Mesenchymal stem cell (in vitro differentiated cells and primary cell): ENCODE results near the gene SOX6.

Experiments used
- DNase-seq: peaks from one replicate; pipeline ENCODE4 v3.0.0-alpha.2; 2013
- H2AFZ ChIP-seq: one replicate; pipeline ENCODE4 v1.6.1; 2013; ENCODE audit warnings: low read depth, mild to moderate bottlenecking, control low read depth, inconsistent platforms, low read length, moderate library complexity
- H2AK5ac ChIP-seq: 2 replicates; pipeline ENCODE4 v1.6.1; 2013; ENCODE audit warnings: low read length, moderate library complexity, mild to moderate bottlenecking, inconsistent platforms; ENCODE audit not compliant: severe bottlenecking
- H2BK120ac ChIP-seq: one replicate; pipeline ENCODE4 v1.6.1; 2013; ENCODE audit warnings: low read depth, mild to moderate bottlenecking, inconsistent platforms, low read length, moderate library complexity
- H2BK12ac ChIP-seq, 2 experiments: one replicate each; pipeline ENCODE4 v1.6.1; 2013; ENCODE audit warnings: inconsistent platforms in 2 of 2, low read length in 2 of 2, mild to moderate bottlenecking in 2 of 2, moderate library complexity in 2 of 2, control low read depth in 1 of 2
- H2BK15ac ChIP-seq: one replicate; pipeline ENCODE4 v1.6.1; 2013; ENCODE audit warnings: mild to moderate bottlenecking, low read depth, inconsistent platforms; ENCODE audit not compliant: poor library complexity, severe bottlenecking
- H2BK5ac ChIP-seq: 2 replicates; pipeline ENCODE4 v1.6.1; 2013; ENCODE audit warnings: low read depth, mild to moderate bottlenecking, low read length, control low read depth, inconsistent platforms; ENCODE audit not compliant: poor library complexity, severe bottlenecking
- H3K14ac ChIP-seq, 2 experiments: one replicate each; pipeline ENCODE4 v1.6.1; 2013; ENCODE audit warnings: inconsistent platforms in 2 of 2, low read length in 2 of 2, control low read depth in 1 of 2, mild to moderate bottlenecking in 1 of 2, moderate library complexity in 1 of 2
- H3K18ac ChIP-seq, 2 experiments: one replicate each; pipeline ENCODE4 v1.6.1; 2013; ENCODE audit warnings: inconsistent platforms in 2 of 2, low read length in 2 of 2, control low read depth in 1 of 2, low read depth in 1 of 2, mild to moderate bottlenecking in 1 of 2
- H3K23ac ChIP-seq, 2 experiments: one replicate each; pipeline ENCODE4 v1.6.1; 2013; ENCODE audit warnings: inconsistent platforms in 2 of 2, low read length in 2 of 2, mild to moderate bottlenecking in 2 of 2, moderate library complexity in 2 of 2, control low read depth in 1 of 2
- H3K27ac ChIP-seq: 2 replicates; pipeline ENCODE4 v1.5.1; 2013; ENCODE audit warnings: mild to moderate bottlenecking, moderate library complexity, low read length, control low read depth, inconsistent platforms; ENCODE audit not compliant: poor library complexity, severe bottlenecking
- H3K27me3 ChIP-seq, 2 experiments: 2 replicates each; pipeline versions ENCODE4 v1.6.1 to v1.7.0; 2013; ENCODE audit warnings: low read length in 2 of 2, mild to moderate bottlenecking in 2 of 2, moderate library complexity in 2 of 2, control low read depth in 1 of 2, inconsistent platforms in 1 of 2; ENCODE audit not compliant: control insufficient read depth in 1 of 2, insufficient read depth in 1 of 2
- H3K36me3 ChIP-seq, 2 experiments: 2 replicates each; pipeline versions ENCODE4 v1.6.1 to v1.7.0; 2013; ENCODE audit warnings: low read length in 2 of 2, control low read depth in 1 of 2, inconsistent platforms in 1 of 2, low read depth in 1 of 2, mild to moderate bottlenecking in 1 of 2; ENCODE audit not compliant: insufficient read depth in 2 of 2, control insufficient read depth in 1 of 2
- H3K4ac ChIP-seq, 2 experiments: one replicate each; pipeline ENCODE4 v1.6.1; 2013; ENCODE audit warnings: inconsistent platforms in 2 of 2, low read length in 2 of 2, mild to moderate bottlenecking in 2 of 2, moderate library complexity in 2 of 2, control low read depth in 1 of 2, low read depth in 1 of 2
- H3K4me1 ChIP-seq: 2 replicates; pipeline ENCODE4 v1.6.1; 2013; ENCODE audit warnings: low read depth, low read length, control low read depth; ENCODE audit not compliant: control insufficient read depth, insufficient read depth
- H3K4me2 ChIP-seq: 2 replicates; pipeline ENCODE4 v1.6.1; 2013; ENCODE audit warnings: low read length, mild to moderate bottlenecking, inconsistent platforms; ENCODE audit not compliant: poor library complexity, severe bottlenecking
- H3K4me3 ChIP-seq, 2 experiments: 2 replicates each; pipeline versions ENCODE4 v1.5.1 to v1.7.0; 2013; ENCODE audit warnings: low read length in 2 of 2, mild to moderate bottlenecking in 2 of 2, control low read depth in 1 of 2, low read depth in 1 of 2; ENCODE audit not compliant: insufficient read depth in 1 of 2
- H3K79me1 ChIP-seq: replicated peaks from 2 replicates; pipeline ENCODE4 v1.6.1; 2013; ENCODE audit warnings: mild to moderate bottlenecking, control low read depth, low read length, inconsistent platforms; ENCODE audit not compliant: poor library complexity, severe bottlenecking
- H3K9ac ChIP-seq: 2 replicates; pipeline ENCODE4 v1.7.0; 2013; ENCODE audit warnings: mild to moderate bottlenecking, low read length, moderate library complexity
- H3K9me3 ChIP-seq: 2 replicates; pipeline ENCODE4 v1.7.0; 2013; ENCODE audit warnings: mild to moderate bottlenecking, low read length; ENCODE audit not compliant: control insufficient read depth
- H4K8ac ChIP-seq: one replicate; pipeline ENCODE4 v1.6.1; 2013; ENCODE audit warnings: inconsistent platforms, mild to moderate bottlenecking, low read length, moderate library complexity
- H4K91ac ChIP-seq: one replicate; pipeline ENCODE4 v1.6.1; 2013; ENCODE audit warnings: mild to moderate bottlenecking, low read length, inconsistent platforms
- WGBS: methylation state at CpG from one replicate; pipeline ENCODE4 v1.1.7; 2013; ENCODE audit warnings: mixed read lengths; 5-methylcytosine and 5-hydroxymethylcytosine counted together

The SOX6 gene

DNA sequence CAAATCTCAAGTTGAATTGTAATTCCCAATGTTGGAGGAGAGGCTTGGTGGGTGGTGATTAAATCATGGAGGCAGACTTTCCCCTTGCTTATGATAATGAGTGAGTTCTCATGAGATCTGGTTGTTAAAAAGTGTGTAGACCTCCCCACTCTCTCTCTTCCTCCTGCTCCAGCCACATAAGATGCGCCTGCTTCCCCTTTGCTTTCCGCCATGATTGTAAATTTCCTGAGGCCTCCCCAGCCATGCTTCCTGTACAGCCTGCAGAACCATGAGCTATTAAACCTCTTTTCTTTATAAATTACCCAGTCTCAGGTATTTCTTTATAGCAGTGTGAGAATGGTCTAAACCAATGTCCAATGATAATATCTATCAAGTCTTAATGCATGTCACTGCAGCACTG, 34.2 kb downstream of the SOX6 start:
- Histone ChIP-seq H3K9me3 (no peaks in the 10 kb centered on the region), H2BK5ac (no peak overlapping the region), H3K4ac (no peak overlapping the region), H3K18ac (no peak overlapping the region), H3K9ac (no peak overlapping the region), H3K23ac (no peak overlapping the region), H3K36me3 (no peaks in the 10 kb centered on the region), H3K27ac (no peak overlapping the region), H3K4me1 (no peaks in the 10 kb centered on the region), H4K8ac (no peak overlapping the region), H2BK15ac (no peak overlapping the region), H3K27me3 (no peaks in the 10 kb centered on the region), H4K91ac (no peak overlapping the region), H2BK12ac (no peak overlapping the region), H3K14ac (no peak overlapping the region), H3K4me2 (no peak overlapping the region), H2AFZ (no peak overlapping the region), H2AK5ac (no peak overlapping the region), H3K4me3 (no peak overlapping the region), H3K79me1 (peaks cover 2% of the 10 kb centered on the region), H2BK120ac (no peak overlapping the region)
- WGBS: 100% methylated on average over 2 of the region's 2 CpGs
- DNase-seq: no peak

DNA sequence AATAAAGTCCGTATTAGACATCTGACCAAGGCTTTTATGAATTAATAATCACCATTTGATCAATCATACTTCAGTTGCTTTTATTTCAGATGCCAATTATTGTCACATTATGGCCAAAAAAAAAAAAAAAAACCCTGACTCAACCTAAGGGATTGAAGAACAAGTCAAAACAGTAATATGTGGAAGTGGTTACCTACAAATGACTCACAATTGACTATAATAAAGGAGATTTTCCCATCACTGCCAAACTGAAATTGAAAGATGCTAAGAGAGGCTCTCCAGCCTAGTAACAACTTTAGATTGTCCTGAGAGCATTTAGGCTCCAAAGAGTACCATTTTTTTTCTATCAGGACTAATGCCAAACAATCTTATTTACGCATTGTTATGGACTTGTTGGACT, 35.2 kb downstream of the SOX6 start:
- Histone ChIP-seq H3K27me3 (no peaks in the 10 kb centered on the region), H2BK12ac (no peak overlapping the region), H4K91ac (no peak overlapping the region), H3K9ac (no peak overlapping the region), H2BK15ac (no peak overlapping the region), H2AK5ac (no peak overlapping the region), H2BK5ac (no peak overlapping the region), H3K18ac (no peak overlapping the region), H2BK120ac (no peak overlapping the region), H3K4me1 (no peaks in the 10 kb centered on the region), H3K79me1 (peaks cover 2% of the 10 kb centered on the region), H3K4ac (no peak overlapping the region), H3K36me3 (no peaks in the 10 kb centered on the region), H3K4me2 (no peak overlapping the region), H3K23ac (no peak overlapping the region), H3K4me3 (no peak overlapping the region), H3K9me3 (no peaks in the 10 kb centered on the region), H4K8ac (no peak overlapping the region), H2AFZ (no peak overlapping the region), H3K14ac (no peak overlapping the region), H3K27ac (no peak overlapping the region)
- WGBS: 82% methylated on average over 1 of the region's 2 CpGs
- no peak for DNase-seq

DNA sequence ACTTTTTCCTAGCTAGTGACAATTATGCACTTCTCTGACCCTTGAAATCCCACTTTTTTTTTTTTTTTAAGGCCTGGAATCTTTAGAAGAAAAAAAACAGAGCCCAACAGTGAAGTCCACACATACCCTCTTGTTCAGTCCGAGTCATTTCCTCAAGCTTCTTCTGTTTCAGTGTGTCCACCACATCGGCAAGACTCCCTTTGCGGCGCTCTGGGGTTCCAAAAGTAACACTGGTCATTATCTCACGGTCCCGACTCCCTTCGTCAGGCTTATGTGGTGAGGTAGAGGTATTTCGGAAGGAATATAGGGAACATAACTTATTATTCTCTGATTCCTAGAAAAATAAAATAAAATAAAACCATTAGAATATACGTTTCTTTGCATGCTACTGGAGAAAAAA, 38.0 kb downstream of the SOX6 start:
- Histone ChIP-seq H4K8ac (no peak overlapping the region), H2BK5ac (no peak overlapping the region), H3K9ac (no peak overlapping the region), H3K23ac (no peak overlapping the region), H3K4ac (no peak overlapping the region), H3K4me3 (no peak overlapping the region), H3K4me2 (no peak overlapping the region), H2BK120ac (no peak overlapping the region), H3K79me1 (peaks cover 2% of the 10 kb centered on the region), H3K4me1 (no peaks in the 10 kb centered on the region), H3K27me3 (no peaks in the 10 kb centered on the region), H2AFZ (no peak overlapping the region), H3K9me3 (no peaks in the 10 kb centered on the region), H4K91ac (no peak overlapping the region), H3K27ac (no peak overlapping the region), H2AK5ac (no peak overlapping the region), H3K36me3 (no peaks in the 10 kb centered on the region), H2BK15ac (no peak overlapping the region), H3K14ac (no peak overlapping the region), H2BK12ac (no peak overlapping the region), H3K18ac (no peak overlapping the region)
- WGBS: 72% methylated on average over 6 of the region's 9 CpGs
- DNase-seq: no peak

DNA sequence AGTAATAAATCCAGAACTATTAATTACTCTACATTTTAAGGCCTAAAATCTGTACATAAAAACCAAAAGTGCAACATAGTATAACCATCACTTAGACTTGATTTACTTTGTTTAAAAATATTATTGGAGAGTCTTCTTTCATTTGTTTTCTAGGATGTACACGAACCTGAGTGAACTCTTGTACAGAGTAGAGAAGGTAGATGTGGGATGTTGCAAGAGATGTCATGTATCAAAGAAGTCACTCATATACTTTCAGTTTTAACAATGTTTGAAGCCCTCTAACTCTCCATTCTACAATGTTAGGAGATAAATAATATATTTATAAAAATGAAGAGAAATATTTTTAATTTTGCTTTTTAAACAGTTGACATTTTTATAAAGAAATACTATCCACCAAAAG, 38.6 kb downstream of the SOX6 start:
- H3K79me1 ChIP-seq: peaks cover 2% of the 10 kb centered on the region
- no peak overlapping the region for H3K18ac ChIP-seq
- H3K4me1 ChIP-seq: no peaks in the 10 kb centered on the region
- no CpG with 5 or more reads among the region's 1 CpG for WGBS
- no peak overlapping the region for H3K27ac ChIP-seq
- H3K14ac ChIP-seq: no peak overlapping the region
- no peak overlapping the region for H3K23ac ChIP-seq
- no peak overlapping the region for H2AFZ ChIP-seq
- no peaks in the 10 kb centered on the region for H3K27me3 ChIP-seq
- H2BK12ac ChIP-seq: no peak overlapping the region
- DNase-seq: no peak
- H3K4ac ChIP-seq: no peak overlapping the region
- no peak overlapping the region for H2BK15ac ChIP-seq
- H4K91ac ChIP-seq: no peak overlapping the region
- H4K8ac ChIP-seq: no peak overlapping the region
- H3K4me2 ChIP-seq: no peak overlapping the region
- no peak overlapping the region for H3K9ac ChIP-seq
- no peaks in the 10 kb centered on the region for H3K9me3 ChIP-seq
- no peak overlapping the region for H3K4me3 ChIP-seq
- no peak overlapping the region for H2BK120ac ChIP-seq
- no peak overlapping the region for H2BK5ac ChIP-seq
- H3K36me3 ChIP-seq: no peaks in the 10 kb centered on the region
- H2AK5ac ChIP-seq: no peak overlapping the region
